DOHH2 (cell line): Measurements from ENCODE around the gene FNDC3B.

Experiments used
- H3F3A ChIP-seq: fragments of 200-600 bp; sonication (generic), shearing (Covaris generic); 2 replicates; pipeline ENCODE4 v1.6.0; 2016; ENCODE audit warnings: antibody characterized with exemption, mild to moderate bottlenecking; ENCODE audit not compliant: control insufficient read depth, insufficient read depth
- H3K27ac ChIP-seq: fragments of 200-600 bp; sonication (generic); 2 replicates; pipeline ENCODE4 v1.5.1; 2014; ENCODE audit warnings: low read depth, mild to moderate bottlenecking, low read length, moderate library complexity
- H3K27me3 ChIP-seq: fragments of 200-600 bp; sonication (generic); 2 replicates; pipeline ENCODE4 v1.6.1; 2014; ENCODE audit warnings: mild to moderate bottlenecking, low read length, mixed read lengths; ENCODE audit not compliant: control insufficient read depth
- H3K36me3 ChIP-seq: fragments of 200-600 bp; sonication (generic); 2 replicates; pipeline ENCODE4 v1.6.1; 2014; ENCODE audit warnings: mild to moderate bottlenecking, low read length, moderate library complexity, mixed read lengths; ENCODE audit not compliant: control insufficient read depth
- H3K4me1 ChIP-seq: fragments of 200-600 bp; sonication (generic); 2 replicates; pipeline ENCODE4 v1.6.1; 2014; ENCODE audit warnings: mild to moderate bottlenecking, low read length, mixed read lengths; ENCODE audit not compliant: control insufficient read depth
- H3K4me2 ChIP-seq: fragments of 200-600 bp; sonication (generic); 2 replicates; pipeline ENCODE4 v1.6.0; 2014; ENCODE audit warnings: mild to moderate bottlenecking, low read length, moderate library complexity
- H3K4me3 ChIP-seq: fragments of 200-600 bp; sonication (generic); 2 replicates; pipeline ENCODE4 v1.5.1; 2014; ENCODE audit warnings: mild to moderate bottlenecking, low read length, mixed read lengths
- H3K79me2 ChIP-seq: fragments of 200-600 bp; sonication (generic); 2 replicates; pipeline ENCODE4 v1.6.1; 2014; ENCODE audit warnings: mild to moderate bottlenecking, low read length, mixed read lengths; ENCODE audit not compliant: control insufficient read depth
- H3K9me2 ChIP-seq: fragments of 200-600 bp; sonication (generic); replicated peaks from 2 replicates; pipeline ENCODE4 v1.6.1; 2014; ENCODE audit warnings: mild to moderate bottlenecking, low read length, mixed read lengths; ENCODE audit not compliant: control insufficient read depth
- H3K9me3 ChIP-seq: fragments of 200-600 bp; sonication (generic); 2 replicates; pipeline ENCODE4 v1.6.1; 2014; ENCODE audit warnings: antibody characterized with exemption, low read length, mixed read lengths; ENCODE audit not compliant: control insufficient read depth, insufficient read depth
- H4K20me1 ChIP-seq: fragments of 200-600 bp; sonication (generic); 2 replicates; pipeline ENCODE4 v1.6.0; 2014; ENCODE audit warnings: low read depth, mild to moderate bottlenecking, antibody characterized with exemption, low read length, moderate library complexity; ENCODE audit not compliant: control insufficient read depth, insufficient read depth
- CTCF ChIP-seq: fragments of 200-600 bp; sonication (generic); IDR thresholded peaks from one replicate; pipeline ENCODE4 v1.5.1; 2014; ENCODE audit warnings: antibody characterized with exemption, mild to moderate bottlenecking, low read depth, low read length; ENCODE audit not compliant: poor library complexity, severe bottlenecking
- EZH2phosphoT487 ChIP-seq: fragments of 200-600 bp; sonication (generic); IDR thresholded peaks from 2 replicates; pipeline ENCODE4 v1.6.1; 2017; ENCODE audit warnings: borderline replicate concordance, mild to moderate bottlenecking, antibody characterized with exemption, low read length, moderate library complexity, mixed read lengths

FNDC3B gene

GRCh38 chr3:172069478-172069877, 30.1 kb downstream of the FNDC3B start:
- H3K4me3 ChIP-seq = no peak overlapping the region
- H3K9me2 ChIP-seq = no peaks in the 10 kb centered on the region
- peaks cover 5% of the 10 kb centered on the region for H3K79me2 ChIP-seq
- H3K4me2 ChIP-seq = no peak overlapping the region
- no peaks in the 10 kb centered on the region for H3K27me3 ChIP-seq
- no peaks in the 10 kb centered on the region for H3K4me1 ChIP-seq
- no peaks in the 10 kb centered on the region for H4K20me1 ChIP-seq
- H3F3A ChIP-seq = no peaks in the 10 kb centered on the region
- H3K9me3 ChIP-seq = no peaks in the 10 kb centered on the region
- TF ChIP-seq CTCF = no peak
- no peak for TF ChIP-seq EZH2phosphoT487
- no peaks in the 10 kb centered on the region for H3K36me3 ChIP-seq
- H3K27ac ChIP-seq = no peak overlapping the region

DNA sequence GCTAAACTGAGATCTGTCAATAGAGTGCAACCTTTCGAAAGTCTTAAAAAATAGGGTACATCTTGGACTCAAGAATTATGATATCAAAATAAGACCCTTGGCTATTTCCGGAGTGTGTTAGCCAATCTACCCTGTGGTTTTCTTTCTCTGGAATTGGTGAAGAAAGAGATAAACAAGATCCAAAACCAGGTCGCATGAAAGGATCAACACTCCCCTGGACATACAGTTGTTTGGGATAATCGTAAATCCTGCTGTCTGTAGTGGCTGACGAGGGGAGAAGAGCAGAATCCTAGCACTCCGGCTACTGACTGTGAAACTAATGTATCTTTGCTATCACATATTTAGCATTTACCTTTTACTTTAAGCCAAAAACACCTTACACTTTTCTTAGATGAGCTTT, 30.9 kb downstream of the FNDC3B start:
- H3K79me2 ChIP-seq = peaks cover 2% of the 10 kb centered on the region; the same call in 1 of the 2 replicates
- no peaks in the 10 kb centered on the region for H3K9me2 ChIP-seq
- no peaks in the 10 kb centered on the region for H3K27me3 ChIP-seq
- H3K27ac ChIP-seq = no peak overlapping the region
- no peaks in the 10 kb centered on the region for H3K36me3 ChIP-seq
- H4K20me1 ChIP-seq = no peaks in the 10 kb centered on the region
- H3K4me3 ChIP-seq = no peak overlapping the region
- no peaks in the 10 kb centered on the region for H3K4me1 ChIP-seq
- H3K4me2 ChIP-seq = no peak overlapping the region
- no peak for TF ChIP-seq CTCF
- TF ChIP-seq EZH2phosphoT487 = no peak
- H3K9me3 ChIP-seq = no peaks in the 10 kb centered on the region
- no peaks in the 10 kb centered on the region for H3F3A ChIP-seq

- no peaks in the 10 kb centered on the region for H3K36me3 ChIP-seq
- no peaks in the 10 kb centered on the region for H3K4me1 ChIP-seq
- no peaks in the 10 kb centered on the region for H3F3A ChIP-seq
- H3K27me3 ChIP-seq = no peaks in the 10 kb centered on the region
- peaks cover 2% of the 10 kb centered on the region; the same call in 1 of the 2 replicates for H3K79me2 ChIP-seq
- no peaks in the 10 kb centered on the region for H3K9me3 ChIP-seq
- no peak overlapping the region for H3K27ac ChIP-seq
- no peaks in the 10 kb centered on the region for H4K20me1 ChIP-seq
- no peak for TF ChIP-seq CTCF
- no peak for TF ChIP-seq EZH2phosphoT487
- H3K9me2 ChIP-seq = no peaks in the 10 kb centered on the region
- no peak overlapping the region for H3K4me2 ChIP-seq
- H3K4me3 ChIP-seq = no peak overlapping the region
Observed at GRCh38 chr3:172070802-172071201, 31.4 kb downstream of the FNDC3B start.
